ENCODE measurements around the gene GSAP. TPM values are rescaled to one million over a fixed set of nuclear protein-coding genes. Genes with fewer than 3 reads are reported as not detected.

Gene GSAP
- polyA plus RNA-seq, 1 of the 3 experiments (the other 2 are of a cell fraction) = 5.9 TPM

GRCh38 chr7:77383333-77383740 lies 32.8 kb downstream of the GSAP start (continued):
- TF ChIP-seq ZBTB33 (IDR thresholded peaks at IDR 0.05; ENCODE audit: borderline replicate concordance, low read depth) (no peak), SIN3A (IDR thresholded peaks at IDR 0.05; ENCODE audit: borderline replicate concordance, low read depth, low read length) (no peak)

DNA sequence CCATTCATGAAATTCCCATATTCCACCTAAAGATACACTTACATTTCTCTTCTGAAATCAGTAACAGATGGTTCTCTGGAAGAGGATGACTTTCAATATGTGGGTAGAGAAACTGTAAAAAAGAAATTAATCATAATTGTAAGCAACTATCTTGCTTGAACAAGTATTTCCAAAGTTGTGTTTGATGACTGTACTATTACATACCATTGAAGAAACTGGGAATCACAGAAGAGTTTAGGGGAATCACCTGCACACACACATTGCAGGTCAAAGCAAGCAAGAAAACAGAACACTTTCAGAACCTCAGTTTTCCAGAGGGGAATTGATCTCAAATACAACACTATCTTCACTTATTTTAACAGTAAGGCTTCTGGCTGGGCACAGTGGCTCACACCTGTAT lies 33.6 kb downstream of the GSAP start:
- Histone ChIP-seq H3K79me2 (ENCODE audit: insufficient read depth) (no peaks in the 10 kb centered on the region), H3F3A (replicated peaks; ENCODE audit: insufficient read depth) (no peaks in the 10 kb centered on the region), H3K9ac (no peak overlapping the region), H3K9me2 (no peaks in the 10 kb centered on the region), H4K20me1 (ENCODE audit: insufficient read depth) (no peaks in the 10 kb centered on the region), H3K27me3 (ENCODE audit: insufficient read depth) (no peaks in the 10 kb centered on the region), H3K4me2 (no peak overlapping the region), H3K36me3 (replicated peaks in 1 of 2; ENCODE audit: control insufficient read depth in 1 of 2, insufficient read depth in 2 of 2, low read length in 1 of 2) (peaks cover 0 to 2% of the 10 kb centered on the region in 2 experiments), H3K4me1 (ENCODE audit: control insufficient read depth in 1 of 2, insufficient read depth in 2 of 2, low read depth in 1 of 2, low read length in 1 of 2) (peaks cover 0 to 3% of the 10 kb centered on the region in 2 experiments; a peak in 1 of 4 replicates), H3K9me3 (no peaks in the 10 kb centered on the region), H2AFZ (ENCODE audit: low read depth) (no peak overlapping the region), H3K27ac (ENCODE audit: low read depth in 2 of 2, low read length in 1 of 2) (no peak overlapping the region), H3K4me3 (ENCODE audit: low read depth in 2 of 2, low read length in 1 of 2) (no peak overlapping the region)
- no peak for TF ChIP-seq SIN3A (IDR thresholded peaks at IDR 0.05; ENCODE audit: borderline replicate concordance, low read depth, low read length)
- no peak for TF ChIP-seq FOSL2 (IDR thresholded peaks at IDR 0.05; ENCODE audit: borderline replicate concordance, low read depth)
- TF ChIP-seq RFX5 (IDR thresholded peaks at IDR 0.05; ENCODE audit: low read length) = no peak
- TF ChIP-seq, protein P1, sequence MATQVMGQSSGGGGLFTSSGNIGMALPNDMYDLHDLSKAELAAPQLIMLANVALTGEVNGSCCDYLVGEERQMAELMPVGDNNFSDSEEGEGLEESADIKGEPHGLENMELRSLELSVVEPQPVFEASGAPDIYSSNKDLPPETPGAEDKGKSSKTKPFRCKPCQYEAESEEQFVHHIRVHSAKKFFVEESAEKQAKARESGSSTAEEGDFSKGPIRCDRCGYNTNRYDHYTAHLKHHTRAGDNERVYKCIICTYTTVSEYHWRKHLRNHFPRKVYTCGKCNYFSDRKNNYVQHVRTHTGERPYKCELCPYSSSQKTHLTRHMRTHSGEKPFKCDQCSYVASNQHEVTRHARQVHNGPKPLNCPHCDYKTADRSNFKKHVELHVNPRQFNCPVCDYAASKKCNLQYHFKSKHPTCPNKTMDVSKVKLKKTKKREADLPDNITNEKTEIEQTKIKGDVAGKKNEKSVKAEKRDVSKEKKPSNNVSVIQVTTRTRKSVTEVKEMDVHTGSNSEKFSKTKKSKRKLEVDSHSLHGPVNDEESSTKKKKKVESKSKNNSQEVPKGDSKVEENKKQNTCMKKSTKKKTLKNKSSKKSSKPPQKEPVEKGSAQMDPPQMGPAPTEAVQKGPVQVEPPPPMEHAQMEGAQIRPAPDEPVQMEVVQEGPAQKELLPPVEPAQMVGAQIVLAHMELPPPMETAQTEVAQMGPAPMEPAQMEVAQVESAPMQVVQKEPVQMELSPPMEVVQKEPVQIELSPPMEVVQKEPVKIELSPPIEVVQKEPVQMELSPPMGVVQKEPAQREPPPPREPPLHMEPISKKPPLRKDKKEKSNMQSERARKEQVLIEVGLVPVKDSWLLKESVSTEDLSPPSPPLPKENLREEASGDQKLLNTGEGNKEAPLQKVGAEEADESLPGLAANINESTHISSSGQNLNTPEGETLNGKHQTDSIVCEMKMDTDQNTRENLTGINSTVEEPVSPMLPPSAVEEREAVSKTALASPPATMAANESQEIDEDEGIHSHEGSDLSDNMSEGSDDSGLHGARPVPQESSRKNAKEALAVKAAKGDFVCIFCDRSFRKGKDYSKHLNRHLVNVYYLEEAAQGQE (IDR thresholded peaks at IDR 0.05; ENCODE audit: low read depth, low read length) = no peak
- no peak for TF ChIP-seq NRF1 (IDR thresholded peaks at IDR 0.05; ENCODE audit: low read depth, low read length)
- TF ChIP-seq IRF3 (IDR thresholded peaks at IDR 0.05; ENCODE audit: low read depth, low read length) = no peak
- no peak for TF ChIP-seq RAD21 (IDR thresholded peaks at IDR 0.05; ENCODE audit: low read length)
- TF ChIP-seq, protein P2, sequence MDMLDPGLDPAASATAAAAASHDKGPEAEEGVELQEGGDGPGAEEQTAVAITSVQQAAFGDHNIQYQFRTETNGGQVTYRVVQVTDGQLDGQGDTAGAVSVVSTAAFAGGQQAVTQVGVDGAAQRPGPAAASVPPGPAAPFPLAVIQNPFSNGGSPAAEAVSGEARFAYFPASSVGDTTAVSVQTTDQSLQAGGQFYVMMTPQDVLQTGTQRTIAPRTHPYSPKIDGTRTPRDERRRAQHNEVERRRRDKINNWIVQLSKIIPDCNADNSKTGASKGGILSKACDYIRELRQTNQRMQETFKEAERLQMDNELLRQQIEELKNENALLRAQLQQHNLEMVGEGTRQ (IDR thresholded peaks at IDR 0.05; ENCODE audit: borderline replicate concordance, low read depth, low read length) = no peak
- no peak for TF ChIP-seq CHD2 (IDR thresholded peaks at IDR 0.05; ENCODE audit: low read length, partially characterized antibody)
- no peak for TF ChIP-seq YY1 (IDR thresholded peaks at IDR 0.05; ENCODE audit: low read depth)
- no peak for TF ChIP-seq ZBTB33 (IDR thresholded peaks at IDR 0.05; ENCODE audit: borderline replicate concordance, low read depth)
- no peak for TF ChIP-seq SMC3 (IDR thresholded peaks at IDR 0.05; ENCODE audit: low read depth, low read length)
- DNase-seq = no peak
- ChIA-PET CTCF (interaction anchor here (1.4 kb wide), 1 partner anchor 14 kb away, joined by 4 read pairs; no protein-coding TSS in a partner anchor), POLR2A (no interaction called here)
